Kidney epithelial cell (primary cell): ENCODE measurements around the gene BAIAP2L1. TPM values are rescaled to one million over a fixed set of nuclear protein-coding genes. Genes with fewer than 3 reads are reported as not detected.

ENCODE experiments used
- DNase-seq: peaks from one replicate; pipeline ENCODE4 v3.0.0-alpha.2; 2010; ENCODE audit warnings: low read depth
- H3K27me3 ChIP-seq: 2 replicates; pipeline ENCODE4 v1.6.0; 2011; ENCODE audit warnings: low read length; ENCODE audit not compliant: control insufficient read depth, insufficient read depth
- H3K36me3 ChIP-seq: 2 replicates; pipeline ENCODE4 v1.5.1; 2011; ENCODE audit warnings: low read length; ENCODE audit not compliant: control insufficient read depth, insufficient read depth
- H3K4me3 ChIP-seq: 2 replicates; pipeline ENCODE4 v1.5.1; 2011; ENCODE audit warnings: low read depth, mild to moderate bottlenecking, control low read depth, low read length
- total RNA-seq: library from RNA; depleted of rRNA; stranded (reverse); fragments of >200 nt; gene quantifications from 2 replicates; pipeline ENCODE4 v1.2.3, GENCODE V29; 2015
- TF ChIP-seq, protein P1 (sequence below): IDR thresholded peaks from 2 replicates; pipeline ENCODE4 v1.5.1; 2011; ENCODE audit warnings: mild to moderate bottlenecking, moderate library complexity, low read length, control low read depth, inconsistent platforms; ENCODE audit not compliant: insufficient read depth, poor library complexity, severe bottlenecking

BAIAP2L1 gene
- total RNA-seq, 1 donor from 2014 or later: 32.5 TPM

DNA sequence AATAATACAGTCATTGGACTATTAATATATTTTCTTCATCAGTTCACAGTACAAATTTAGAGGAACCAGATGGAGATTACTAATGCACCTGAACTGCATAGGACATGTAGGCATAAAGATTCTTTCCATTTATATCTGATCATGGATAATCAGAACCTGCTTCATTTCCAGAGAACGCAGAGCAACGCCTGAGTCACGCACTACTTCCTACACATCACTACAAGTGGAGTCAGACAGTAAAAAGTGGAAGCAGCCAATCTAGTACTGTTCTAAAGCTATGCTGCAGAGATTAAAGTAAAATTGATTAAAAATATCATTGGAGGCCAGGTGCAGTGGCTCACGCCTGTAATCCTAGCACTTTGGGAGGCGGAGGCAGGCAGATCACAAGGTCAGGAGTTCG lies 76.1 kb downstream of the BAIAP2L1 start:
- Histone ChIP-seq H3K36me3 (no peaks in the 10 kb centered on the region), H3K4me3 (no peak overlapping the region), H3K27me3 (no peaks in the 10 kb centered on the region)
- DNase-seq: no peak
- TF ChIP-seq, protein P1, sequence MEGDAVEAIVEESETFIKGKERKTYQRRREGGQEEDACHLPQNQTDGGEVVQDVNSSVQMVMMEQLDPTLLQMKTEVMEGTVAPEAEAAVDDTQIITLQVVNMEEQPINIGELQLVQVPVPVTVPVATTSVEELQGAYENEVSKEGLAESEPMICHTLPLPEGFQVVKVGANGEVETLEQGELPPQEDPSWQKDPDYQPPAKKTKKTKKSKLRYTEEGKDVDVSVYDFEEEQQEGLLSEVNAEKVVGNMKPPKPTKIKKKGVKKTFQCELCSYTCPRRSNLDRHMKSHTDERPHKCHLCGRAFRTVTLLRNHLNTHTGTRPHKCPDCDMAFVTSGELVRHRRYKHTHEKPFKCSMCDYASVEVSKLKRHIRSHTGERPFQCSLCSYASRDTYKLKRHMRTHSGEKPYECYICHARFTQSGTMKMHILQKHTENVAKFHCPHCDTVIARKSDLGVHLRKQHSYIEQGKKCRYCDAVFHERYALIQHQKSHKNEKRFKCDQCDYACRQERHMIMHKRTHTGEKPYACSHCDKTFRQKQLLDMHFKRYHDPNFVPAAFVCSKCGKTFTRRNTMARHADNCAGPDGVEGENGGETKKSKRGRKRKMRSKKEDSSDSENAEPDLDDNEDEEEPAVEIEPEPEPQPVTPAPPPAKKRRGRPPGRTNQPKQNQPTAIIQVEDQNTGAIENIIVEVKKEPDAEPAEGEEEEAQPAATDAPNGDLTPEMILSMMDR: no peak

DNA sequence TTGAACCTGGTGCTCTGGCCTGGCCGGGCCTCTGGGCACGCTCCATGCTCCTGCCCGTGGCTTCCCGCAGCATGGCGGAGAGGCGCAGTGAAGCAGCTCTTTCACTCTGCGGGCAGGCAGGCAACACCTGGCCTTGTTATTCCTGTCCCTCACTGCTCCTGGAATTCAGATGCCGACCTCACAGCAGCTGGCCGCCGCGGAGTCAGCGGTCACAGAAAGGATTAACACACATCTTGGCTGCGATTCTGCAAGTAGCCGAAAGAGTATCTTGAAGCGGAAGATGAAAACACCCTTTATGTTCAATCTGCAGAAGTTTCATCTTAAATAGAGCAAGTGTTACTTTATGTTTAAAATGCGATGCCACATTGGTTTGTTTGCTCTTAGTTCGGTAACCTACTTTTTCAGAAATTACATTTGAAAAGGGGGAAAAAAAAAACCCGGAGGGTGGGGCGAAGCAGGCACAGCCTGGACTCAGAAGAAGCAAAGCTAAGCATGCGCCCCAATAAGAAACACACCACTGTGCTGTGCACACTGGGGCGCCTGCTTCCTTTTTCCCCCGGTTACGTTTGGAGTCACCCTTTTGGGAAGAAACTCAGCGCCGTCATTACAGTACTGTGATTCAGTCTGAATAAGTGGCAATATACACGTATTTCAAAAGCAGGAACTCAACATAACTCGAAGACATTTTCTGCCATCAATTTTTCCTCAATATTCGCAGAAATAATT lies 77.1 kb downstream of the BAIAP2L1 start:
- DNase-seq: no peak
- Histone ChIP-seq H3K36me3 (no peaks in the 10 kb centered on the region), H3K4me3 (no peak overlapping the region), H3K27me3 (no peaks in the 10 kb centered on the region)
- TF ChIP-seq, protein P1: no peak

DNA sequence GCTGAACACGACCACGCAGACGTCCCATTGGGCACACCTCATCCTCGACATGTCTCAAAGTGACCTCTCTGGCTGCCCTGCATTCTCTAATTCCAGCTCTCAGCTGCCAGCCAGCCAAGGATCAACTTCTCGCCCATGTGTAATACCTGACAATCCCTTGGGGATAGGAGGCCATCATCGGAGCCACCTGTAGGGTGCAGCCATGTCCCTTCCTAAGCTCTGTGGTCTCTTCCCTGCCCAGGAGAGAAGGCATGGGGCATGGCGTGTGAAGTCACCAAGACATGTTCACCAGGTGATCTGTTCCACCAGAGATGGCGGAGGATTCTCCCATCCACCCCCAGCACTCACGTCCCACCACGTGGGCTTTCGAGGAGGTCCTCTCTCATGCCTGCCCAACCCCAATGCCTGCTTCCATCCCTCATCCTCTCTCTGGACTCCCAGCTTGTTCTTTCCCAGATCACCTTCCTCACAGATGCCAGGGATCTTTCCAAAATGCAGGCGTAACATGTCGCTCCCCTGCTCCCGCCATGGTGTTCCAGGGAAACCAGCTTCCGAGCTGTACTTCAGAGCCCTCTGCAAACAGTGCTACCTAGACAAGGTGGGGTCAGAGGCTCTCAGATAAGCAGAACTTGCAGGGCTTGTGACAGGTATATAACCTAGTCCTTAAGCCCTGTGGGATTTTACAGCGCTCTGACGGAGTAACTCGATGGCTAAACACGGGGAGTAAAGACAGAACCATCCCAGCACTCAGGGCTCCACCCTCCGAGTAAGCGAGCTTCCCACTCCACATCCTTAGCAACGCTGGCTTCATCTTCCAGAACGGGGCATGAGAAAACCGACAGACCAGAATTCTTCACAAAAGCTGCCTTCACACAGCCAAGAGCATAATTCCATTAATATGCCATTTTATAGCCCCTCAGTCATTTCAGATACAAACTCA lies 78.3 kb downstream of the BAIAP2L1 start:
- no peak for DNase-seq
- TF ChIP-seq, protein P1: no peak
- Histone ChIP-seq H3K4me3 (no peak overlapping the region), H3K27me3 (no peaks in the 10 kb centered on the region), H3K36me3 (no peaks in the 10 kb centered on the region)

DNA sequence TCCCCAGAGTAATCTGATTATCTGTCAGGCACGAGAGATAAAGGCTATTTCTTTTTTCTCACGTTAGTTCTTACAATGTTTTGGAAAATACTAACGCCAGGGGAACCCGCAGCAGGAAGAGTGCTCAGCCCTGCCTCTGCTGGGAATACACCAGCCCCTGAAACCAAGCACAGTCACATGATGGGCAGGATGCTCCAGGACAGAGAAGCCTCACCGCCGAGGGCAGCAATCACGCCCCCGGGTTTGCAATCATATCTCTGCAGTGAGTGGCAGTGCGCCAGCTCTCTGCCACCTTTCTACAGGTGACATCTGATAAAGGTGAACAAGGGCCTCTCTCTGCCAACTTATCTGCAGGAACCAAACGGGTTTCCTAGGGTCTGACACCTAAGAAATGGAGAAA lies 79.6 kb downstream of the BAIAP2L1 start:
- Histone ChIP-seq H3K27me3 (no peaks in the 10 kb centered on the region), H3K36me3 (no peaks in the 10 kb centered on the region), H3K4me3 (no peak overlapping the region)
- no peak for DNase-seq
- TF ChIP-seq, protein P1: no peak

DNA sequence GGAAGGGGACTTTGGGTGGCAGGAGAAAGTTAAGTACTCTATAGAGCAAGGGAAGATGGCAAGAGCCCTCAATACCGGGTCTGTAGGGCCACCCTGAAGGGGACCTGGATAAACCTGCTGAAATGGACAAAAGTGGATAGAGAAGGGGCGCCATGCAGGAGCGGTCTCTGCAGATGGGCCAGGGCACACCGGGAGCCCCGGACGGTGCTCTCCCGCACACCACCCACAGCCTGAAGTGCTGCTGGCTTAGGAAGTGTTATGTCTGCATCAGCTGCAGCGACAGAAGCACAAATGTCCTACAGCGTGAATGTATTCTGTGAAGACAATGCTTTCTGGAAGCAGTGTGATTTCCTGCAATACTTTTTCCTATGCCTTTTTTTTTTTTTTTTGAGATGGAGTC lies 81.7 kb downstream of the BAIAP2L1 start:
- Histone ChIP-seq H3K36me3 (peaks cover 2% of the 10 kb centered on the region), H3K4me3 (no peak overlapping the region), H3K27me3 (no peaks in the 10 kb centered on the region)
- TF ChIP-seq, protein P1: no peak
- no peak for DNase-seq
